AML-193 (cell line): ENCODE data around the gene USP17L29.
"Not testable (repeated sequence)": the region's sequence is repeated elsewhere in the genome, so short reads cannot be mapped to it uniquely, and the experiment has no call there.

ENCODE experiments used
- DNase-seq, 2 experiments: peaks; one replicate each; lab custom pipeline; 2025; lab: John Stamatoyannopoulos, UW

The USP17L29 gene, protein sequence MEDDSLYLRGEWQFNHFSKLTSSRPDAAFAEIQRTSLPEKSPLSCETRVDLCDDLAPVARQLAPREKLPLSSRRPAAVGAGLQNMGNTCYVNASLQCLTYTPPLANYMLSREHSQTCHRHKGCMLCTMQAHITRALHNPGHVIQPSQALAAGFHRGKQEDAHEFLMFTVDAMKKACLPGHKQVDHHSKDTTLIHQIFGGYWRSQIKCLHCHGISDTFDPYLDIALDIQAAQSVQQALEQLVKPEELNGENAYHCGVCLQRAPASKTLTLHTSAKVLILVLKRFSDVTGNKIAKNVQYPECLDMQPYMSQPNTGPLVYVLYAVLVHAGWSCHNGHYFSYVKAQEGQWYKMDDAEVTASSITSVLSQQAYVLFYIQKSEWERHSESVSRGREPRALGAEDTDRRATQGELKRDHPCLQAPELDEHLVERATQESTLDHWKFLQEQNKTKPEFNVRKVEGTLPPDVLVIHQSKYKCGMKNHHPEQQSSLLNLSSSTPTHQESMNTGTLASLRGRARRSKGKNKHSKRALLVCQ

DNA sequence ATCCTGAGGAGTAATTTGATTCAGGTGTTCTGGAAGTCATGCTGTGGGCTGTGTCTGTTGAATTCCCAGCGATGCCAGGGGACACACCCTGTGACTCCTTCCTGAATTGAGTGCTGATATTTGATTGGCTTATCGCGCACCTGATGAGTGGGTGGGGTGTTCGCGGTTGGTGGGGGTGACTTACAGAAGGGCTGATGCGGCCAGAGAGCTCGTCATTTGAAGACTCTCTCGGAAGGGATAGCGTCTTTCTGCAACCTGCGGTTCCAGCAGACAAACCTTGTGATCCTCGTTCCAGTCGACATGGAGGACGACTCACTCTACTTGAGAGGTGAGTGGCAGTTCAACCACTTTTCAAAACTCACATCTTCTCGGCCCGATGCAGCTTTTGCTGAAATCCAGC is at the start of gene USP17L29:
TSS of gene USP17L29 (plus strand) at position 301 of the 400 bp plus-strand sequence. CDS start at position 301, 0 bp downstream.
- DNase-seq, result not testable (repeated sequence)

DNA sequence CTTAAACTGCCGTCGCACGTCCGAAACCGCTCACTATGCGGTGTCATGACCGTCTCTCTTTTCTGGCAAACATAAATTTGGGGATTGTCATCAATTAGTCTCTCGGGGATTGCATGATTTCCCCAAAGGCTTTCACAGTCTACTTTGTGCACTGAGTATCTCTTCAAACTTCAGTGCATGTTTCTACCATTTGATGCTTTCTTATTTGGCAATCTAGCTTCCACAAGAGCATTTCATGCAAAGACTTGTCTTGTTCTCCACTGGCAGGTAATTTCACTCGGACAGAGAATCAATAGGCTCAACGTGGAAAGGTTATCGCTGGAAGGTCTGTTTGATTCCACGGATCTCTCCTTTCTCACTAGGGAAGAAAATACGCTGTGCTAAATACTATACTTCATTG is 29.2 kb upstream of the USP17L29 start:
- DNase-seq, result not testable (repeated sequence)

GRCh38 chr4:9324865-9325264 is 28.6 kb upstream of the USP17L29 start, which contains the start of gene USP17L24:
Gene USP17L24 (plus strand): TSS chr4:9325165. CDS start chr4:9325165, 0 bp downstream.
- not testable (repeated sequence) for DNase-seq

- not testable (repeated sequence) for DNase-seq
Observed at GRCh38 chr4:9329611-9330010, 23.8 kb upstream of the USP17L29 start, which contains the start of gene USP17L25. Gene USP17L25 (plus strand): TSS chr4:9329911. CDS start chr4:9329911, 0 bp downstream.

- not testable (repeated sequence) for DNase-seq
Observed at GRCh38 chr4:9334358-9334757, 19.1 kb upstream of the USP17L29 start, which contains the start of gene USP17L26. Gene USP17L26 (plus strand): TSS chr4:9334658. CDS start chr4:9334658, 0 bp downstream.

DNA sequence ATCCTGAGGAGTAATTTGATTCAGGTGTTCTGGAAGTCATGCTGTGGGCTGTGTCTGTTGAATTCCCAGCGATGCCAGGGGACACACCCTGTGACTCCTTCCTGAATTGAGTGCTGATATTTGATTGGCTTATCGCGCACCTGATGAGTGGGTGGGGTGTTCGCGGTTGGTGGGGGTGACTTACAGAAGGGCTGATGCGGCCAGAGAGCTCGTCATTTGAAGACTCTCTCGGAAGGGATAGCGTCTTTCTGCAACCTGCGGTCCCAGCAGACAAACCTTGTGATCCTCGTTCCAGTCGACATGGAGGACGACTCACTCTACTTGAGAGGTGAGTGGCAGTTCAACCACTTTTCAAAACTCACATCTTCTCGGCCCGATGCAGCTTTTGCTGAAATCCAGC is 14.3 kb upstream of the USP17L29 start, which contains the start of gene USP17L5:
TSS of gene USP17L5 (plus strand) at position 301 of the 400 bp plus-strand sequence. CDS start at position 301, 0 bp downstream.
- DNase-seq, result not testable (repeated sequence)

GRCh38 chr4:9343848-9344247 is 9.6 kb upstream of the USP17L29 start, which contains the start of gene USP17L27:
Gene USP17L27 (plus strand): TSS chr4:9344148. CDS start chr4:9344148, 0 bp downstream.
- not testable (repeated sequence) for DNase-seq

GRCh38 chr4:9348593-9348992 is 4.8 kb upstream of the USP17L29 start, which contains the start of gene USP17L28:
Gene USP17L28 (plus strand): TSS chr4:9348893. CDS start chr4:9348893, 0 bp downstream.
- DNase-seq, result not testable (repeated sequence)

DNA sequence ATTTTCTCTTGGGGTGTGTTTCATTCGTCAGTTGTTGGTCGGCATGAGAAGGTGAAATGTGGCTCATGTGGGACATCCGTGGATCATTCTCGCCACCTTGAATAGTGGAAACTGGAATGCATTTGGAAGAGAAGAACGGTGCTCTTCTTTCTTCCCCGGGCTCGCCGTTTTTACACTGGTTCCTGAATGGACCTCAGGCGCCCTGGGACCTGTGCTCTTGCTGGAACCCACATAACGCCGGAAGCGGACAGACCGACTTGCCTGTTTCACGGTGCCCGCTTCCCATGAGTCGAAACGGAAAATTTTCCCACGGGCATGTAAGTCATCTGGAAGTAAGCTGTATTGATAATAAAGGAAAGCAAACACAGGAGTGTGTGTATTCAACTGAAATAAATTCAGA is 2.6 kb upstream of the USP17L29 start:
- not testable (repeated sequence) for DNase-seq

DNA sequence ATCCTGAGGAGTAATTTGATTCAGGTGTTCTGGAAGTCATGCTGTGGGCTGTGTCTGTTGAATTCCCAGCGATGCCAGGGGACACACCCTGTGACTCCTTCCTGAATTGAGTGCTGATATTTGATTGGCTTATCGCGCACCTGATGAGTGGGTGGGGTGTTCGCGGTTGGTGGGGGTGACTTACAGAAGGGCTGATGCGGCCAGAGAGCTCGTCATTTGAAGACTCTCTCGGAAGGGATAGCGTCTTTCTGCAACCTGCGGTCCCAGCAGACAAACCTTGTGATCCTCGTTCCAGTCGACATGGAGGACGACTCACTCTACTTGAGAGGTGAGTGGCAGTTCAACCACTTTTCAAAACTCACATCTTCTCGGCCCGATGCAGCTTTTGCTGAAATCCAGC is 9.4 kb downstream of the USP17L29 start, which contains the start of gene USP17L30:
TSS of gene USP17L30 (plus strand) at position 301 of the 400 bp plus-strand sequence. CDS start at position 301, 0 bp downstream.
- not testable (repeated sequence) for DNase-seq

- DNase-seq, result not testable (repeated sequence)
Observed at GRCh38 chr4:9379881-9380280, 26.4 kb downstream of the USP17L29 start.

GRCh38 chr4:9381012-9381534 is 27.6 kb downstream of the USP17L29 start:
- DNase-seq, result not testable (repeated sequence)

- no peak for DNase-seq
Observed at GRCh38 chr4:9384126-9384525, 30.7 kb downstream of the USP17L29 start.

- not testable (repeated sequence) for DNase-seq
Observed at GRCh38 chr4:9389001-9389400, 35.6 kb downstream of the USP17L29 start.
